Measurements from ENCODE around the gene INHBB. TPM values are rescaled to one million over a fixed set of nuclear protein-coding genes. Genes with fewer than 3 reads are reported as not detected.

Gene INHBB
- total and polyA plus RNA-seq, 5 experiments from 2014 or later: not detected

- Mint-ChIP-seq H3K9me3 (no peaks in the 10 kb centered on the region), H3K4me1 (no peaks in the 10 kb centered on the region), H3K27ac (peak overlapping the region in 1 of 10 donors; percentile 46), H3K4me3 (no peak overlapping the region), H3K36me3 (no peaks in the 10 kb centered on the region), H3K27me3 (peaks cover 0 to 36% (median 11%) of the 10 kb centered on the region in 5 donors)
- ATAC-seq (no peak), DNase-seq (no peak)
- POLR2A ChIA-PET: no interaction called here
Observed at GRCh38 chr2:120354935-120355779, 9.2 kb downstream of the INHBB start.

DNA sequence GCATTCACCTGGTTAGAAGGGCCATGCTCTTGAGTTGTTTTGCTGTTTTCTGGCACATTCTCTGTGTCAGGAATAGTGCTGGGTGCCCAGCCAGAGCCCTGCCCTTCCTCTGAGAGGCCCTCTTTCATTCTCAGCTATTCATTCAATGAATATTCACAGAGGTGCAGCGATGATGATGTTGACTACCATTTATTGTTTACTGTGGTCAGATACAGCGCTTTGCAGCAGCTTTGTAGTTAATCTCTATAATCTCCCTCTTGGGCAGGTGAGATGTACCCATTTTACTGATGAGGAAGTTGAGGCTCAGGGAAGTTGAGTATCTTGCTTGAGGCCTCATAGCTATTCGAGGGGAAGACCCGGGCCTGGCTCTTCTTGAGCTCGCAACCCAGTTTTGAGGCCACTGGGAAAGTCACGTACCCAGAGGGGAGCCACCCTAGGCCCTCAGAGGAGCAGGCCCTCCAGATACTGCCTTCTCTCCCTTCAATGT, 9.9 kb downstream of the INHBB start:
- POLR2A ChIA-PET: no interaction called here
- DNase-seq (no peak), ATAC-seq (no peak)
- Mint-ChIP-seq H3K27ac (no peak overlapping the region), H3K36me3 (no peaks in the 10 kb centered on the region), H3K9me3 (no peaks in the 10 kb centered on the region), H3K4me1 (no peaks in the 10 kb centered on the region), H3K27me3 (peaks cover 0 to 29% (median 8%) of the 10 kb centered on the region in 5 donors), H3K4me3 (no peak overlapping the region)

DNA sequence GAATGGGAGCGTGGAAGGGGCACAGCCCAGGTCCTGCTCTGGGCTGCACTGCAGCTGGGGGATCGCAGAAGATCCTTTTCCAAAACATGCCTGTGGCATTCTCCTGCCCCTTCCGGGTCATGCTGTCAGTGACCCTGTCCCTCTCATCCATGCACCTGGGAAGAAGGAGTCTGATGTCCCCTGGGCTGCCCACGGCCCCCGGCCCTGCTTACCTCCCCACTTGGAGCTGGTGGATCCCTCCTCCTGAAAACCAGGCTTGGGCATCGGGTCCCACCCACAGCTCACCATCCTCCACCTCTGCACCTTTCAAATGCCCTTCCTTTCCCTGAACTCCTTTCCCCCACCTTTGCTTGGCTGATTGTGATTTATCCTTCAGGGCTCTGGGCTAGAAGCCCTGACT, 11.8 kb downstream of the INHBB start:
- Mint-ChIP-seq H3K4me1 (no peaks in the 10 kb centered on the region), H3K36me3 (no peaks in the 10 kb centered on the region), H3K4me3 (no peak overlapping the region), H3K9me3 (no peaks in the 10 kb centered on the region), H3K27ac (no peak overlapping the region), H3K27me3 (peaks cover 1 to 22% (median 5%) of the 10 kb centered on the region in 5 donors)
- POLR2A ChIA-PET: no interaction called here
- no peak for DNase-seq
- no peak for ATAC-seq

DNA sequence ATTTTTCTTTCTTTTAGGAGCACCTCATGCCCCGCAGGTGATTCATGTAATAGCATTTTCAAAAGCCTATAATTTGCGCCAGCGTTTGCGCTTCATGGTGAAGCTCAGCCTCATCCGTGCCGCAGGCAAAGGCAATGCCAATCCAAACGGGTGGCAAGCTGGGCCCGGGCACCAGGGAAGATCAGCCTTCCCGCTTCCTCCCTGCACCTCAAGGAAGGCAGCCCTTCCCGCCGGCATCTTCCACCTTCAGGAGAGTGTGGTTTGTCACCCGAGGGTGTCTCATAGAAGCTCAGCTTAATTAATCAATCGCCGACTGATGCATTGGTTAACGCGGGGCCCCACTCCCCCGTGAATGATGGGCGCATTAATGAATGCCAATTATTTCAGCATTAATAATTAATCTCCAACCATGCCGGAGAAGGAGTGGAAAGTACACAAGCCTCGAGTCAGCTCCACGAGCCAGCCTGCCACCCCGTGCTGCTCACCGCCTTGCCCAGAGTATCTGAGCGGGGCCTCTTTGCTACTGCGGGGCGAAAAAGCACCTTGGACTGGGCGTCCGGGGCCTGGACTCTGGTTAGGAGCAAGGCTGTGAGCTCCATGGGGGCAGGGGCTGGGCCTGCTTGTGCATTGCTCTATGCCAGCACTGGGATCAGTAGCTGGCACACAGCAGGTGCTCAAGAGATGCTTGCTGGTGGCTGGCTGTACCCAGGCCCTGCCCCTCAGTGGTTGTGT, 13.0 kb downstream of the INHBB start:
- H3K4me3 Mint-ChIP-seq: no peak overlapping the region
- ATAC-seq (no peak), DNase-seq (no peak)
- no peak overlapping the region for H3K27ac Mint-ChIP-seq
- no peaks in the 10 kb centered on the region for H3K4me1 Mint-ChIP-seq
- peaks cover 1 to 16% (median 5%) of the 10 kb centered on the region in 5 donors for H3K27me3 Mint-ChIP-seq
- H3K9me3 Mint-ChIP-seq: no peaks in the 10 kb centered on the region
- H3K36me3 Mint-ChIP-seq: no peaks in the 10 kb centered on the region
- POLR2A ChIA-PET: no interaction called here

DNA sequence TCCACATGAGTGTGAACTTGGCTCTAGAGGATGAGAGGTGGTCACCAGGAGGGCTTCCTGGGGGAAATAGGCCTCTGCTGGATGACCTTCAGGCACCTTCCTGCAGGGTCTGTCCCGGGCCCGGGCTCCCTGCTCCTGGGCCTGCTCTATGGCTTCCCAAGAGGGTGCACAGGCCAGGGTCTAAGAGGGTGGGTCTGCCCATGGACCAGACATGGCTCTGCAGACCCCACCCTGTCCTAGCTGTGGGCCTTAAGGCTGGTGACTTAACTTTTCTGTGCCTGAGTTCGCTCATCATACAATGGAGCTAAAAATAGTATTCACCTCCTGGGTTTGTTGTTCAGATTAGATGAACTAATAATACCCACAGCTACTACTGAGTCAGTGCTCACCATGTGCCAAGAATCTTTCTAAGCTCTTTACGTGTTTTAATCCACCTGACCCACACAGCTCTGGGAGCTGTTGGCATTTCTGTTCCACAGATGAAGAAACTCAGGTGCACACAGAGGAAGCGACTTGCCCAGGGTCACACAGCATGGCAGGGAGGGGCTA, 14.4 kb downstream of the INHBB start:
- Mint-ChIP-seq H3K9me3 (no peaks in the 10 kb centered on the region), H3K4me3 (no peak overlapping the region), H3K27ac (no peak overlapping the region), H3K27me3 (peaks cover 0 to 10% (median 2%) of the 10 kb centered on the region in 5 donors), H3K36me3 (no peaks in the 10 kb centered on the region), H3K4me1 (no peaks in the 10 kb centered on the region)
- ATAC-seq: no peak
- POLR2A ChIA-PET: no interaction called here
- no peak for DNase-seq

DNA sequence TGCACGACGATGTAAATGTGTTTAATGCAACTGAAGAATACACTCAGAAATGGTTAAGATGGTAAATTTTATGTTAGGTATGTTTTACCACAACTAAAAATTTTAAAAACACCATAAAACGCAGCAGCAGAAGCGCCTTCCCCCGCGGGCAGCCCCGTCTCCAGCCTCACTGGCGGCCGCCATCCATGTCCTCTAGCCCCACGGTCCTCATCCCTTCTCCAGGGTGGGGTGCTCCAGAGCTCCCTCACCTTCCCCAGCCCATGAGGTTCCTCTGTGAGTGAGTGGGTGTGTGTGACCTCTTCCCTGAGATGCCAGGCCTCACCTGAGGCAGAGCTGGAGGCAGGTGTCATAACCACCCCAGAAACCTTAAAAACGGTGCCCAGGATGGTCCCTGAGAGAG, 17.0 kb downstream of the INHBB start:
- no peak overlapping the region for H3K27ac Mint-ChIP-seq
- DNase-seq (no peak), ATAC-seq (no peak)
- H3K9me3 Mint-ChIP-seq: no peaks in the 10 kb centered on the region
- H3K27me3 Mint-ChIP-seq: peaks cover 0 to 14% (median 1%) of the 10 kb centered on the region in 5 donors
- no peak overlapping the region for H3K4me3 Mint-ChIP-seq
- H3K36me3 Mint-ChIP-seq: no peaks in the 10 kb centered on the region
- H3K4me1 Mint-ChIP-seq: no peaks in the 10 kb centered on the region
- POLR2A ChIA-PET: no interaction called here

DNA sequence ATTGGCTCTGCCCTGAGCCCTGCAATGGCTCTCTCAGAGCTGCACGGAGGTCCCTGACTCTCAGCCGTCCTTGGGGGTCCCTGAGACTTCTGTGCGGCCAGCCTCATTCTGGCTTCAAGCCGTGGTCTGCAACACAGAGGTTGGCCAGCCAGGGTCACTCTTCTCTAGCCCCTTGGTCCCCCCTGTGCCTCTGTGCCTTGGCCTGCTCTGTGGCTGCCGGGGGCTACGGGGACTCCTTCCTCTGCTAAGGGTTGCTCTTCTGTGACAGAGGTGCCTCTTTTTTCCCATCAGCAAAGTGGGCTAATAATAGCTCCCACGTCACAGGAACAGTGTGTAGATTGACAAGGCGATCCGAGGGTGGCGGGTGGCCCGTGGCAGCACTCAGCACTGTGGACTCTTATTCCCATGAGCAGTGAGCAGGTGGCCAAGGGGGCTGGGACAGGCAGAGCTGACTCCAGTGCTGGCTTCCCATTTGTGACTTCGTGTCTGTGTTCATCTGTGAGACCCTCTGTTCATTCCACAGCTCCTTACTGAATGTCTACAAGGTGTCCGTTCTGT, 19.4 kb downstream of the INHBB start:
- ATAC-seq: no peak
- no peak for DNase-seq
- Mint-ChIP-seq H3K4me1 (no peaks in the 10 kb centered on the region), H3K9me3 (no peaks in the 10 kb centered on the region), H3K27ac (no peak overlapping the region), H3K36me3 (no peaks in the 10 kb centered on the region), H3K4me3 (no peak overlapping the region), H3K27me3 (peaks cover 0 to 9% (median 1%) of the 10 kb centered on the region in 5 donors)
- POLR2A ChIA-PET: no interaction called here

DNA sequence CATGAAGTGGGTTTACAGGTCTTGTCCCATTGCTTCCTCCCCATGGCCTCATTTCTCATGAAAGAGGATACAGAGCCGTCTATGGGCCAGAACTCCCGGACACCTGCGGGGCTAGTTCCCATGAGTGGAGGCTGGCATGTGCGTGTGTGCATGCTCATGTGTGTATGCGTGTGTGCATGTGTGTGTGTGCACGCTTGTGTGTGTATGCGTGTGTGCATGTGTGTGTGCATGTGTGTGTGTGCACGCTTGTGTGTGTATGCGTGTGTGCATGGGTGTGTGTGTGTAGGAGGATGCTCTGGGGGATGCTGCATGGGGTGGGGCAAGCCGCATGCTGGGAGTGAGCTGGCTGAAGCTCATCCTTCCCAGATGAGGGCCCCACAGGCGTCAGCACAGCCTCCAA, 20.8 kb downstream of the INHBB start:
- Mint-ChIP-seq H3K9me3 (no peaks in the 10 kb centered on the region), H3K4me1 (no peaks in the 10 kb centered on the region), H3K36me3 (no peaks in the 10 kb centered on the region), H3K4me3 (no peak overlapping the region), H3K27ac (no peak overlapping the region), H3K27me3 (peaks cover 0 to 9% (median 0%) of the 10 kb centered on the region in 5 donors)
- no peak for ATAC-seq
- POLR2A ChIA-PET: no interaction called here
- no peak for DNase-seq

DNA sequence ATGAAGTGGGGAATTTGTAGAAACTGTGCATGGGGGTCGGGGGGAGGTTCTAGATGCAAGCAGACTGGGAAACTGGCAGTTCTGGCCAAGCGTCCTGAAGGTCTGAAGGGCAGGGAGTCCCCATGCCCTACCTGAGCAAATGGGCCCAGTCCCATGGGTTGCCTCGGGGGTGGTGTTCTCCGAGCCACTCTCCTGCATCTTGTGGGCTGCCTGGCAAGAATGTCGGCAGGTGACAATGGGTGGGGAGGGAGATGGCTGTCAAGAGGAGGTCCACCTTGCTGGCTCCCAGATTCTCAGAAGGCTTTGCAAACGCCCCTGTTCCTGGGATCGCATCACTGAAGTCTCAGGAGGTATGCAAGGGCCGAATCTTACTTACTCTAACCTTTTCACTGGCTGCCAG, 21.3 kb downstream of the INHBB start:
- no peak for DNase-seq

GRCh38 chr2:120367649-120368048, 21.7 kb downstream of the INHBB start:
- Mint-ChIP-seq H3K4me1 (no peaks in the 10 kb centered on the region), H3K9me3 (no peaks in the 10 kb centered on the region), H3K27ac (no peak overlapping the region), H3K4me3 (no peak overlapping the region), H3K27me3 (peaks cover 0 to 9% (median 0%) of the 10 kb centered on the region in 5 donors), H3K36me3 (no peaks in the 10 kb centered on the region)
- ATAC-seq (no peak), DNase-seq (no peak)
- POLR2A ChIA-PET: no interaction called here

More for the DNA sequence above, 21.3 kb downstream of the INHBB start:
- no peak for ATAC-seq
- H3K36me3 Mint-ChIP-seq: no peaks in the 10 kb centered on the region
- H3K4me3 Mint-ChIP-seq: no peak overlapping the region
- peaks cover 0 to 9% (median 0%) of the 10 kb centered on the region in 5 donors for H3K27me3 Mint-ChIP-seq
- no peaks in the 10 kb centered on the region for H3K4me1 Mint-ChIP-seq
- POLR2A ChIA-PET: no interaction called here
- H3K27ac Mint-ChIP-seq: peak overlapping the region in 1 of 10 donors; percentile 2
- H3K9me3 Mint-ChIP-seq: no peaks in the 10 kb centered on the region

DNA sequence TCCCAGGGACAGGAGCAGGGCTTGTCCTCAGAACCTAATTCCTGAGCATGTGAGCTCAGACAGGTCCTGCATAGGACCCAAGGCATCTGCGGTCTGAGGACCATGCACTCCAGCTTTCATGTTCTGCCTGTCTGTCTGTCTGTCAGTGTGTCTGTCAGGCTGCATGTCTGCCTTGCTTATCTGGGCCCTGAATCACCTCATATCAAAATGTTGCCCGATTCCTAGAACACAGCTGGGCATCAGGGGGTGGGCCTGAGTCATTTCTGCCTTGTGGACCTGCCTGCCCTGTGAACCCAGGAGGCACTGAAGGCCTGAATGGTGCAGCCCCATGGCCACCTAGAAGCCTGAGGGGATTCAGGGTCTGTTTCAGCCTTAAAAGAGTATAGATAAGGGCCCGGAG, 22.1 kb downstream of the INHBB start:
- Mint-ChIP-seq H3K36me3 (no peaks in the 10 kb centered on the region), H3K27me3 (peaks cover 0 to 9% (median 0%) of the 10 kb centered on the region in 5 donors), H3K4me3 (no peak overlapping the region), H3K9me3 (no peaks in the 10 kb centered on the region), H3K4me1 (no peaks in the 10 kb centered on the region), H3K27ac (no peak overlapping the region)
- DNase-seq (no peak), ATAC-seq (no peak)
- POLR2A ChIA-PET: no interaction called here

GRCh38 chr2:120369250-120369649, 23.3 kb downstream of the INHBB start:
- H3K4me1 Mint-ChIP-seq: no peaks in the 10 kb centered on the region
- H3K27ac Mint-ChIP-seq: no peak overlapping the region
- no peaks in the 10 kb centered on the region for H3K36me3 Mint-ChIP-seq
- peaks cover 0 to 9% (median 4%) of the 10 kb centered on the region in 5 donors for H3K27me3 Mint-ChIP-seq
- H3K9me3 Mint-ChIP-seq: no peaks in the 10 kb centered on the region
- no peak for DNase-seq
- POLR2A ChIA-PET: no interaction called here
- no peak overlapping the region for H3K4me3 Mint-ChIP-seq
- ATAC-seq: no peak

Measured in naive thymus-derived CD8-positive, alpha-beta T cell (primary cell).